Heart left ventricle (tissue), 16 donors: ENCODE measurements around the gene PRKG1. TPM values are rescaled to one million over a fixed set of nuclear protein-coding genes. Genes with fewer than 3 reads are reported as not detected.
A peak's percentile ranks its signal among the peaks of the same experiment; 100 is the strongest.

Experiments used
- ATAC-seq, 4 donors: fragments of 200-7000 bp; cut with Tn5 transposase; one replicate each; pipeline ENCODE4 v1.9.1; 2020 to 2022; ENCODE audit warnings: moderate library complexity in 4 of 4, mild to moderate bottlenecking in 3 of 4, moderate number of reproducible peaks in 1 of 4
- DNase-seq, 5 donors: peaks; one replicate each; pipeline ENCODE4 v3.0.0-alpha.2; 2020
- H3K27ac ChIP-seq, 12 donors: fragments of 200-600 bp; sonication (generic) in 4 of 12; one replicate each; pipeline versions ENCODE4 v1.5.0 to v1.8.0; 2016 to 2022; ENCODE audit warnings: mild to moderate bottlenecking in 2 of 12
- H3K27me3 ChIP-seq, 9 donors: fragments of 200-600 bp; sonication (generic) in 2 of 9; one replicate each; pipeline versions ENCODE4 v1.5.1 to v1.8.0; 2016 to 2022; ENCODE audit warnings: mild to moderate bottlenecking in 3 of 9
- H3K36me3 ChIP-seq, 9 donors: fragments of 200-600 bp; sonication (generic) in 2 of 9; one replicate each; pipeline versions ENCODE4 v1.5.0 to v1.8.0; 2018 to 2022; ENCODE audit warnings: mild to moderate bottlenecking in 2 of 9
- H3K4me1 ChIP-seq, 12 donors: fragments of 200-600 bp; sonication (generic) in 4 of 12; one replicate each; pipeline versions ENCODE4 v1.5.0 to v1.8.0; 2016 to 2022; ENCODE audit warnings: mild to moderate bottlenecking in 3 of 12
- H3K4me3 ChIP-seq, 12 donors: fragments of 200-600 bp; sonication (generic) in 4 of 12; one replicate each; pipeline versions ENCODE4 v1.5.0 to v1.8.0; 2017 to 2022; ENCODE audit warnings: mild to moderate bottlenecking in 9 of 12, moderate library complexity in 4 of 12
- H3K9me3 ChIP-seq, 12 donors: fragments of 200-600 bp; sonication (generic) in 4 of 12; one replicate each; pipeline versions ENCODE4 v1.5.0 to v1.8.0; 2016 to 2022; ENCODE audit warnings: mild to moderate bottlenecking in 1 of 12
- POLR2A ChIP-seq, 2 donors: fragments of 450-650 bp; IDR thresholded peaks; one replicate each; pipeline ENCODE4 v1.6.1; 2017; ENCODE audit warnings: antibody characterized with exemption in 2 of 2, mild to moderate bottlenecking in 2 of 2, moderate library complexity in 2 of 2
- WGBS, 4 donors: extraction: QIAGEN DNeasy Blood & Tissue Kit in 2 of 4; methylation state at CpG; one replicate each; pipeline versions ENCODE4 v1.1.5 to v1.1.7; 2013 to 2018; 5-methylcytosine and 5-hydroxymethylcytosine counted together
- intact Hi-C, 10 donors: fragments of 100-400 bp; cut with DNase I; formaldehyde crosslinking; loops; one replicate each; pipeline versions ENCODE4 v1.11.1 to v1.14.2; 2022
- polyA plus RNA-seq, 2 donors: library from polyadenylated mRNA; stranded (reverse); fragments of 200-250 nt; gene quantifications; one replicate each; pipeline ENCODE4 v1.2.3, GENCODE V29; 2013
- total RNA-seq, 9 donors: library from RNA; depleted of rRNA in 2 of 9; stranded (reverse); fragments of >200 nt in 2 of 9; fragmentation: NEBNext Ultra II Directional in 3 of 9; extraction: Animal tissue kit (Norgen Biotek cat#: 25700) in 3 of 9; gene quantifications; one replicate each; pipeline versions ENCODE4 v1.1.0 to v1.2.4, GENCODE V29; 2016 to 2023
- TF ChIP-seq, protein P1 (sequence below), 12 donors: fragments of 200-600 bp; sonication (generic) in 4 of 12; IDR thresholded peaks; one replicate each; pipeline versions ENCODE4 v1.5.0 to v1.8.0; 2018 to 2022; ENCODE audit warnings: antibody characterized with exemption in 12 of 12, mild to moderate bottlenecking in 5 of 12
- donor health status: ischemic (EF 13 %, LVEDD 7.1; RV severe dilation, severe dysfunction).
- donor health status: healthy with polysubstance abuse.
- donor health status: DM: no; HTN: yes; CAD: no.
- donor health status: DM: no; HTN: no; CAD: no.
- donor health status: ischemic (EF 25% LVEDD 6.9; RV normal size, moderate dysfunction).
- donor health status: ischemic (EF 25% LVEDD 5.7; RV mildly dilated, moderate dysfunction).
- donor health status: healthy.
- donor health status: DM: yes; HTN: yes; CAD: no.
- donor health status: ischemic (EF 35%, LVEDD 5.7; RV mildly dilated, moderate dysfunction).
- donor health status: nonischemic (EF 11% LVEDD 7.7; RV severe dilation, severe dysfunction).
- donor health status: DM: yes; HTN: yes; CAD: no.
- donor health status: PGD.
- donor health status: ischemic (EF 29% LVEDD 5.4; RV normal size, mild dysfunction).
- donor health status: nonischemic (EF 23%, LVEDD 6.1; RV moderate dilation, normal function).

The PRKG1 gene
- total and polyA plus RNA-seq, 11 donors: 5.5 to 37.3 (median 29.3) TPM

DNA sequence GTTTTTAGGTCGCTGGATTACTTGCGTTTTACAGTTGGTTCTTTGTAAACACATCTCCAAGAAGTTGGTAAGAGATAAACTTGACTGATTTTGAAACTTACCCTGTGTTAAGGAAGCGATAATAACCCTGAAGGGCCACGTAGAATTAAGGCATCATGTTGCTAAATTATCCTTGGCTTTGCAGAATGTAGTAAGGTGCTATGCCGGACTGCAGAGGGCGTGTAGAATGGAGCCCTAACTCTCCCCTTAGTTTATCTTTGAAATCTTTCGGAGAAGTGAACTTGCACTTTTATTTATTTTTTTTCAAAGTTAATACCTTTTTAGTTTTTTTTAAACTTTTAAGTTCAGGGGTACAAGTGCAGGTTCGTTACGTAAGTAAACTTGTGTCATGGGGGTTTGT, 1031.0 kb downstream of the PRKG1 start:
- intact Hi-C loops: no loop called here
- ATAC-seq: no peak
- no peak overlapping the region for H3K27ac ChIP-seq

DNA sequence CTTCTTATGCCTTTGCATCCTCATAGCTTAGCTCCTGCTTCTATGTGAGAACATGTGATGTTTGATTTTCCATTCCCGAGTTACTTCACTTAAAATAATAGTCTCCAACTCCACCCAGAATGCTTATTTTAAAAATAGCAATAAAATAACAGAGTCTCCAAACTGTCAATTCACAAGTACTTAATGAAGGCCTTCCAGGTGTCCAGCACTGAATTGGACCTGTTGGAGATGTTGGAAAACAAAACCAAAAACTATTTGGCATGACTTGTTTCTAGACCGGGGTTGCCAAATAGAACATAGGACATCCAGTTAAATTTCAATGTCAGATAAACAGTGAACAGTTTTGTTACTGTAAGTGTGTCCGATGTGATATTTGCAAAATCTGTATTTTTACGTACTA, 1031.7 kb downstream of the PRKG1 start:
- ATAC-seq (no peak), DNase-seq (no peak)
- Histone ChIP-seq H3K27me3 (no peaks in the 10 kb centered on the region), H3K4me1 (peaks cover 0 to 6% (median 0%) of the 10 kb centered on the region in 12 donors), H3K4me3 (no peak overlapping the region), H3K36me3 (no peaks in the 10 kb centered on the region), H3K9me3 (no peaks in the 10 kb centered on the region), H3K27ac (no peak overlapping the region)
- 65 to 83% (median 68%) methylated on average over 4 of the region's 4 CpGs for WGBS, 4 donors
- TF ChIP-seq POLR2A (IDR thresholded peaks at IDR 0.05): no peak
- intact Hi-C loops: no loop called here

More for the DNA sequence above, 1031.0 kb downstream of the PRKG1 start:
- H3K27me3 ChIP-seq: no peaks in the 10 kb centered on the region
- no peaks in the 10 kb centered on the region for H3K9me3 ChIP-seq
- no peaks in the 10 kb centered on the region for H3K36me3 ChIP-seq
- no peak for DNase-seq
- H3K4me1 ChIP-seq: peaks cover 0 to 6% (median 0%) of the 10 kb centered on the region in 12 donors
- TF ChIP-seq POLR2A (IDR thresholded peaks at IDR 0.05): no peak
- TF ChIP-seq, protein P1, sequence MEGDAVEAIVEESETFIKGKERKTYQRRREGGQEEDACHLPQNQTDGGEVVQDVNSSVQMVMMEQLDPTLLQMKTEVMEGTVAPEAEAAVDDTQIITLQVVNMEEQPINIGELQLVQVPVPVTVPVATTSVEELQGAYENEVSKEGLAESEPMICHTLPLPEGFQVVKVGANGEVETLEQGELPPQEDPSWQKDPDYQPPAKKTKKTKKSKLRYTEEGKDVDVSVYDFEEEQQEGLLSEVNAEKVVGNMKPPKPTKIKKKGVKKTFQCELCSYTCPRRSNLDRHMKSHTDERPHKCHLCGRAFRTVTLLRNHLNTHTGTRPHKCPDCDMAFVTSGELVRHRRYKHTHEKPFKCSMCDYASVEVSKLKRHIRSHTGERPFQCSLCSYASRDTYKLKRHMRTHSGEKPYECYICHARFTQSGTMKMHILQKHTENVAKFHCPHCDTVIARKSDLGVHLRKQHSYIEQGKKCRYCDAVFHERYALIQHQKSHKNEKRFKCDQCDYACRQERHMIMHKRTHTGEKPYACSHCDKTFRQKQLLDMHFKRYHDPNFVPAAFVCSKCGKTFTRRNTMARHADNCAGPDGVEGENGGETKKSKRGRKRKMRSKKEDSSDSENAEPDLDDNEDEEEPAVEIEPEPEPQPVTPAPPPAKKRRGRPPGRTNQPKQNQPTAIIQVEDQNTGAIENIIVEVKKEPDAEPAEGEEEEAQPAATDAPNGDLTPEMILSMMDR (IDR thresholded peaks at IDR 0.05): no peak
- 87 to 91% (median 90%) methylated on average over 9 of the region's 9 CpGs for WGBS, 4 donors
- no peak overlapping the region for H3K4me3 ChIP-seq

DNA sequence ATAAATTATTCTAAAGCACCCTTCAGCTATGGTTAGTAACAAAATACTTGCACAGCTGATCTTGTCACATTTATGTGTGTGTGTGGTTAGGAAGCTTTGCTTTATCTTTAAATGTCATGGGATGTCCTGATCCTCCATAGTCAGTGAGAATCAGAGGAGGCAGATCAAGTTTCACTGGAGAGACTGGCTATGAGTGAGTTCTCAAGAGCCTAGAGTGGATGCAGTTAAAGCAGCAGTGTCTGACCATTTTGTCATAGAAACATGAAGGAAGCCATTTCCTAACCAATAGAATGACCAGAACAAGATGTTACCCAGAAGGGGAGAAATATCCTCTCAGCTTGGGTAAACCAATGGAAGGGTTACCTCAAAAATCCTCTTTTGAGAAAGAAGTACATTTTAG, 1032.6 kb downstream of the PRKG1 start:
- no peak overlapping the region for H3K27ac ChIP-seq
- no peak for TF ChIP-seq POLR2A (IDR thresholded peaks at IDR 0.05)
- TF ChIP-seq, protein P1 (IDR thresholded peaks at IDR 0.05): no peak
- H3K27me3 ChIP-seq: no peaks in the 10 kb centered on the region
- no peaks in the 10 kb centered on the region for H3K36me3 ChIP-seq
- no peaks in the 10 kb centered on the region for H3K9me3 ChIP-seq
- no peak for DNase-seq
- ATAC-seq: no peak
- no peak overlapping the region for H3K4me3 ChIP-seq
- intact Hi-C loops: no loop called here
- H3K4me1 ChIP-seq: peaks cover 0 to 10% (median 0%) of the 10 kb centered on the region in 12 donors

DNA sequence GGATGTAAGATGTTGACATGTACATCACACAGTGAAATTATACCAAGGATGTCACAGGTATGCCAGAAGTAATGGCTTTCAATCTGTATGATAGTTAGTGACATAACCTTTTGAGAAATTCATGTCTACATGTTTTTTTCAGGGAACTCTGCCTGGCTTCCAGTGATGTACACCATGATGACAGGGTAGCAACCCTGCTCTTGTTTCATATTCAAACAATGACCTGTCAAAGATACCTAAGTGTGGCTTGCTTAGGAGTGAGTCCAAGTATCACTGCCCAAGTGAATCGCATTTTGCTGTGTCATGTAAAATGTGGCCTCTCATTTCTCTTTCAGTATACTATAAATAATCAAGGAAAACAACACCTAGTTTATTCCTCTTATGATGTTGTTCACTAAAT, 1033.9 kb downstream of the PRKG1 start:
- intact Hi-C loops: no loop called here
- H3K9me3 ChIP-seq: no peaks in the 10 kb centered on the region
- no peaks in the 10 kb centered on the region for H3K36me3 ChIP-seq
- no peak overlapping the region for H3K27ac ChIP-seq
- ATAC-seq: peak in 3 of 4 donors; percentile 54 to 72 (median 71)
- H3K27me3 ChIP-seq: no peaks in the 10 kb centered on the region
- 50 to 70% (median 63%) methylated on average over 1 of the region's 1 CpG for WGBS, 4 donors
- no peak for DNase-seq
- peaks cover 0 to 10% (median 0%) of the 10 kb centered on the region in 12 donors for H3K4me1 ChIP-seq
- TF ChIP-seq POLR2A (IDR thresholded peaks at IDR 0.05): no peak
- TF ChIP-seq, protein P1 (IDR thresholded peaks at IDR 0.05): no peak
- no peak overlapping the region for H3K4me3 ChIP-seq

DNA sequence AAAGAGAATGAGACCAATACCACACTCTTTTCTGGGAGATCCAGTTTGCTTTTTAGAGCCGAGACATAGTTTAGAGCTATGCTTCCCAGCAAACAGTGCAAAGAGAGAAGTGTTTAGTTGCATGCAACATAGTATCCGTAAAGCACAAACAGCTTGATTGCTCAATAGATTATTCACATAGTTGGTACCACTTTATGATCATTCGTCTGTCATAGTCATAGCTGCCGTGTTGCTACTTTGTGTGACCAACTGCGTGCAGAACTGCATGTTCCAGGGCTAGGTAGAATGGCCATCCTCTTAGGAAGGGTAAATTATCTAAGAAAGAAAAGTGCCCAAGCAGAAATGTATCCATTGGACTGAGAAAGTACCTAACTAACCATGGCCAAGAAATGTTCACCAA, 1036.3 kb downstream of the PRKG1 start:
- DNase-seq: no peak
- TF ChIP-seq POLR2A (IDR thresholded peaks at IDR 0.05): no peak
- TF ChIP-seq, protein P1 (IDR thresholded peaks at IDR 0.05): no peak
- ATAC-seq: no peak
- intact Hi-C loops: no loop called here
- H3K27me3 ChIP-seq: no peaks in the 10 kb centered on the region
- H3K36me3 ChIP-seq: no peaks in the 10 kb centered on the region
- H3K9me3 ChIP-seq: no peaks in the 10 kb centered on the region
- WGBS, 4 donors: 89 to 94% (median 92%) methylated on average over 5 of the region's 5 CpGs
- no peak overlapping the region for H3K4me3 ChIP-seq
- no peak overlapping the region for H3K27ac ChIP-seq
- peaks cover 0 to 10% (median 0%) of the 10 kb centered on the region in 12 donors for H3K4me1 ChIP-seq
